HG03378 (cell line): ENCODE results near the gene CREG1.
A peak's percentile ranks its signal among the peaks of the same experiment; 100 is the strongest.
"Not testable (repeated sequence)": the region's sequence is repeated elsewhere in the genome, so short reads cannot be mapped to it uniquely, and the experiment has no call there.

Experiments
- ATAC-seq: cut with Tn5 transposase; IDR thresholded peaks from one replicate; pipeline ENCODE4 v1.9.1; 2021; ENCODE audit warnings: mild to moderate bottlenecking, moderate library complexity; ENCODE audit not compliant: unreplicated experiment

Gene CREG1

DNA sequence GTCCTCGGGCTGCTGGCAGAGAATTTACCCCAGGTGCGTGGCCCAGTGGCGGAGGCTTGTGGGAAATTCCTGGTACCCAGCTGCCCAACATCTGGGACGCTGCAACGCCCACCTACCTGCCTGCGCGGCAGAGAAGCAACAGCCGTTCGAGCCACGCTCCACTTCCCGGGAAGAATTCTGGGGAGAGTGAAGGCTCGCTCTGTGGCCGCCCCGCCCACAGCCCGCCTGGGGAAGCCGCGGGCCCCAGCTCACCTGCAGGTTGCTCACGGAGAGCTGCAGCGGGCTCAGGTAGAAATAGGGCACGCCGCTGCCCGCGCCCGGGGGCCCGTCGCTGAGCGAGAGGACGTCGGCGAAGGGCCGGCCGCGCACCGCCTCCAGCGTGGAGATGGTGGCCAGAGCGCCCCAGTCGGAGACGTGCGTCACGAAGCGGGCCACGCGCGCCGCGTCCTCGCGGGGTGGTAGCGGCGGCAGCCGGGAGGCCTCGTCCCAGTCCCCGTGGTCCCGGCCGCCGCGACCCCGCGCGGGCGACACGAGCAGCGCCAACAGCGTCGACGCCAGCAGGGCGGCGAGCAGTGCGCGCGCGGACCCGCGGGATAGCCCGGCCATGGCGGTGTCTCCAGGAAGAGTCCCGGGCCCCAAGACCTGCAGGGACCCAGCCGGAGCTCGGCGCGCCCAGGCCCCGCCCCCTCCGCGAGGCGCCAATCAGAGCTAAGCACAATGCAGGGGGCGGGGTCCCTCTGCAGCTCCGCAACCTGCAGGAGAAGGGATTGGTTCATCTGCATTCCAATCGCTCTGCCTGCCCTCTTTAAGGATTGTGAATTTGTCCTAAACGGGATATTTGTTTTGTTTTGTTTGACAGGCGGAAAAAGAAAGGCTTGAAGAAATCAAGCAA is at the start of gene CREG1:
Gene CREG1 (minus strand): TSS at position 627 of the 892 bp plus-strand sequence.
- peak; percentile 87 for ATAC-seq

DNA sequence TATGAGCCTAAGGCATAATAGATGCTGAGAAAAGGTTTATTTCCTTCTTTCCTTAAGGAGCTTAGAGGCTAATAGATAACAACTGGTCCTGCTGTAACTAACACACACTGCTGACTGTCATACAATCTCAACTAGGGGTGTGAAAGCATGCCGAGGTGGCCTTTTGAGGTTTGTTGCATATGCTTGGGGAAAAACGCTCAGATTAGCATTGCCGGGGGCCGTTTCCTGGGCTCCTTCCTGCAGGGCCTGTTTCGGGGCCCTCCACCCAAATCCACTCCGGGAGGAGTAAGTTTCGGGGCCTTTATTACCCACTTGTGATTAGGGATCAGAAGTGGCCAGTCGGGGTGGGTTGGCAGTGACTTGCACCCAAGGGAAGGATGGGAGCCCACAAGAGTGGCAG is 49.3 kb upstream of the CREG1 start:
- no peak for ATAC-seq

DNA sequence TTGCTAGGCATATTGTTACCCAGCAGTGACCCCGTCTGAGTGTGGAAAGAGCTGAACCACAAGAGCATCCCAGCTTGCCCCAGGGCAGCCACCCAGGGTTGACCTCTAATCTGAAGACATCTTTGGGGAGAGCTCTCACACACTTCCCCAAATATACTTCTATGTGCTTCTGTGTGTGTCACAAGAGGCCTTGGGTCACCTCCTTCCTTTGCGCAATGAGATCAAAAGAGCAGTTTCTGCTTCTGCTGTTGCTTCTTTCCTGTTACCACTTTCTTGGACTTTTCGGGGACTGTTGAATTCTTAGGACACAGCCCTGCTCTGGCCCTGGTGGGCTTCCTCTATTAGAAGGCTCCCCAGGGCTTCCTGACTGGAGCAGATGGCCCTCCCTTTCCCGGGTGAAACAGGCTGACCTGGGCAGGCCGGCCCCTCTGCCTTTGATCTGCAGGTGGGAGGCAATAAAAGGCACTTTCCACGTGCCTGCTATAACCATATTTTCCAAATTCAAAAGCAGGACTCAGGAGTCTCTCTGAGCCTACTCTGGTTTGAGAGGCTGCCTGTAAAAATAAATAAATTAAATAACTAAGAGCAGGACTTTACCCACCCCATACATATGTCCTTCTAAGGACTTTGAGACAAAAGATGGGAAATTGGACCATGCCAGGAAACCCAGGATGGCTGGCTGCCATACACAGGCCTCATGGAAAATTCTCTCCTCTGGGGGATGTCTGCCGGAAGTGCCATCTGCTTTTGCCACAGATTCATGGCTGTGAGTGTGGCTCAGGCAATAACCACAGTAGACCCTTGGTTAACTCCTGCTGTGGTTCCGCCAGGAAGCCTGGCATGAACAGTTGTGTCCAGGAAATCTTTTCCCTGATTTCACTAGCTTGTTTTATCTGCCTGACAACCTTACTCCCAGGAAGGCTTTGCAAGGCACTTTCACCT is 48.2 kb upstream of the CREG1 start:
- ATAC-seq = peak; percentile 35

DNA sequence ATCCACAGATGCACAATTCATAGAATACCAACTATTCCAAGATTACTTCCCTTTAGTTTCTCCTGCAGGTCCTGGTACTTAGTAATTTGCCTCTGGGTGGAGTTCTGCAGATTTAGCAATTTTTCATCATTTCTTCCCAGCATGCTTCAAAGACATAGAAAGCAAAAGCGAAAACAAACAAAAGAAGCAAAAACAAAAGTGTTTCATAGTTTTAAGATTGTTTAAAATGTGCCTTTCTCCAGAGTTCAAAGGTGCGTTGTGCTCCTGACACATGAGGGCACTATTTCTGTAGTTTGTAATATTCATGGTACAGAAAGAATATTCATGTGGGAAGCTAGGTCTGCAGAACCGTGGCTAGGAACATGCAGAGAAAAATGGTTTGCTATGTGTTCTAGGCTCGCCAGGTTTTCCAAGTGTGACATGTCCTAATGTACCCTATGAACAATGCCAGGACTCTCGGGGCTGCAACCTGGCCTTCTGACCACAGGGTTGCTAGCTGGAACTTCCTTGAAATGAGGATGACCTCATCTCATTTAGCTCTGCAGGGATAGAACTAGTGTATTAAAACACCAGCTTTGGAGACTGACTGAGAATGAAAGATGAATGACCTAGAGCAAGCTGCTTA is 46.5 kb upstream of the CREG1 start:
- ATAC-seq = peak; percentile 70

DNA sequence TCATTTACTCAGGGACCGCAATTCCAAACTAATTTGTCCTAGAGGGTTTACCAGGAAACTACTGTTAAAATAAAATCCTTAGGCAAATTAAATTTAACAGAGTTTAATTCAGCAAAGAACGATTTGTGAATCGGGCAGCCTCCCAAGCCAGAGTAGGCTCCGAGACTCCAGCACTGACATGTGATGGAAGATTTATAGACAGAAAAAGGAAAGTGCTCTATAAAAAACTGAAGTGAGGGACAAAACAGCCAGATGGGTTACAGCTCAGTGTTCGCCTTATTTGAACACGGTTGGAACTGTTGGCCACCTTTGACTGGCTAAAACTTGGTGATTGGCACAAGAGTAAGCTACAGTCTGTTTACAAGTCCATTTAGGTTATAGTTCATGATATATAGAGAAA is 41.3 kb upstream of the CREG1 start:
- ATAC-seq = no peak

DNA sequence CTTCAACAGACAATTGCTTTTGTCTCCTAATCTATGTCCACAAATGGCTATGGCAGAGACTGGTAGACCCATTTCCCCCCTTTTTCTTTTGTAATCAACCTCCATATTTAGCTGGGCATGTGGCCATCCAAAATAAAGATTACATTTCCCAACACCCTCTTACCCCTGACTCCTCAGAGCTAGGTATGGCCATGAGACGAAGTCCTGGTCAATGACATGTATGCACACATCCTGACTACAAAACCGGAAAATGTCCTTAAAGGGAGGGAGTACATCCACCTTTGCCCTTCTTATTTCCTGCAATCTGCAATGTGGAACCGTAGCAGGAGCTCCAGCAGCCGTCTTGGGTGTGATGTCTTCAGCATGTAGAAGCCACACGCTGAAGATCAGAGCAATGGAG is 40.3 kb upstream of the CREG1 start:
- no peak for ATAC-seq

DNA sequence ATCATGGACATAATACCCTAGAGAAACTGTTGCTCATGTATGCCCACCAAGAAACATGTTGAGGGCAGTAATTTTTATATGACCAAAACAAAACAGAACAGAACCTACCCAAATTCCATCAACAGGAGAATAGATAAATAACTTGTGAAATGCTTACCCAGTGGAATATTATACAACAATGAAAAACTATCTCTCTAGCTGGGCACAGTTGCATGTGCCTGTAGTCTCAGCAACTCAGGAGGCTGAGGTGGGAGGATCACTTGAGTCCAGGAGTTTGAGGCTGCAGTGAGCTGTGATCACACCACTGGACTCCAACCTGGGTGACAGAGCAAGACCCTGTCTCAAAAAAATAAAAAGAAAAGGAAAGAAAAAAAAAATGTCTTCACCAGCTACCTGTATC is 38.9 kb upstream of the CREG1 start:
- ATAC-seq = no peak

DNA sequence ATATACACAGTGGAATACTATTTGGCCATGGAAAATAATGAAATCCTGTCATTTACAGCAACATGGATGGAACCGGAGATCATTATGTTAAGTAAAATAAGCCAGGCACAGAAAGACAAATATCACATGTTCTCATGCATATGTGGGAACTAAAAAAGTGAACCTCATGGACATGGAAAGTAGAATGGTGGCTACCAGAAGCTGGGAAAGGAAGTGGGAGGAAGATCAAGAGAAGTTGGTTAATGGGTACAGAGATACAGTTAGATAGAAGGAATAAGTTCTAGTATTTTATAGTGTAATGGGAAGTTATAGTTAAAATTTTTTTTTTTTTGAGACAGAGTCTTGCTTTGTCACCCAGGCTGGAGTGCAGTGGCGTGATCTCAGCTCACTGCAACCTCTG is 34.8 kb upstream of the CREG1 start:
- no peak for ATAC-seq

DNA sequence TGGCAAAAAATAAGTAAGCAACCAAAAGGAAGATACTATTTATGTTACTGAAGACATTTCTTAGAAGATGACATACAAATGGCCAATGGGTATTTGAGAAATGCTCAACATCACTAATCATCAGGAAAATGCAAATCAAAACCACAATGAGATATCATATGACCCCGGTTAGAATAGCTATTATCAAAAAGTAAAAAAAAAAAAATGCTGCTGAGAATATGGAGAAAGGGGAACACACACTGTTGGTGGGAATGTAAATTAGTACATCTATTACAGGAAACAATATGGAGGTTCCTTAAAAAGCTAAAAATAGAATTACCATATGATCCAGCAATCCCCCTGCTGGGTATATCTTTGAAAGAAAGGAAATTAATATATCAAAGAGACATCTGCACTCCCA is 34.3 kb upstream of the CREG1 start:
- no peak for ATAC-seq

DNA sequence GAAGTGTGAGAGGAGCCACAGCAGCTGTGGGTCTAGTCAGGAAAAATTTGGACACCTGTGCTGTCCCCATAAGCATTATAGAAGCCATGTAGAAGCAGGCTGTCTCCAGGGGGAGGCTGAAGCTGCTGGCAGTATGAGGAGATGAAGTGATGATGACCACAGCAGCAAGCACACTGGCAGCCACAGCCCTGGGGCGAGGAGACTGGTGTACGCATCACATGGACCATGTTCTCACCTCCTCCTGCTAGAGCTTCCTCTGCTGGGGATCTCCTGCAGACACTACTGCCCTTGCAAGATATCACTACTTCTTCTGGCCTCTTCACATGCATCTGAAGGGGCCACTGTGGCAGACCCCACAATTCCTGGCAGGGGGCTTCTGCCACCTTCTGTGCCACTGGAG is 33.8 kb upstream of the CREG1 start:
- no peak for ATAC-seq

DNA sequence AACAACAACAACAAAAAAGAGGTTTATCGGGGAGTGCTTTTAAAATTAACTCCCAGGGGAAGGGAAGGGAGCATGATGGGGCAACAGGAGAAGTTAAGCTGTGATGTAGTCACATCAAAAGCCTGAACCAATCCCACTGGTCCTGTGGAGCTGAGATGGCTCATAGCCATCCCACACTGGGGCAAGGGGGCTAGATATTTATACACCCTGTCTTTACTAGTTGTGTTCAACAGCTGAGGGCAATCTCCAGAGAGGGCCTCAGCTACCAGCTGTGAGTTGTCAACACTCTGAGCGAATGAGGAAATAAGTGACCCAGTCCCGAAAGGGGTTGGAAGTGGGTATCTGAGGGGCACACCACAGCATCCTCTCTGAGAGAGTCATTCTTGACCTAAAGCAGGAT is 31.0 kb upstream of the CREG1 start:
- ATAC-seq = no peak

DNA sequence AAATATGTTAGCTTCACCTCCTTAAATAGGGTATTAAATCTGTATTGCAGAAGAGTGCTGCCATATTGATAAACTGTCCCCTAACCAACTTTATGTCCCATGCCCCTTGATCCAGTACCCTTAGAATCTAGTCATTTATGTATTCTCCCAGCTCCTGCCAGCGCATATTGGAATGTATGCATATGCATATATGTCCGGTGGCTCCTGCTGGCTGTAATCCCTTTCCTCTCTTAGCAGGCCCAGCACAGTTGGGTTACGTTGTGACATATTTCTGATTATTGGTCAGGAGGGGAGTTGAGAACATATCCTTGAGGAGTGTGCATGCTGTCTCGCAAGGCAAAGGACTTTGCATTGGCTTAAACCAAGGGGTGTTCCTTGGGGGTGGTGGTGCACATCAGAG is 29.2 kb upstream of the CREG1 start:
- no peak for ATAC-seq

DNA sequence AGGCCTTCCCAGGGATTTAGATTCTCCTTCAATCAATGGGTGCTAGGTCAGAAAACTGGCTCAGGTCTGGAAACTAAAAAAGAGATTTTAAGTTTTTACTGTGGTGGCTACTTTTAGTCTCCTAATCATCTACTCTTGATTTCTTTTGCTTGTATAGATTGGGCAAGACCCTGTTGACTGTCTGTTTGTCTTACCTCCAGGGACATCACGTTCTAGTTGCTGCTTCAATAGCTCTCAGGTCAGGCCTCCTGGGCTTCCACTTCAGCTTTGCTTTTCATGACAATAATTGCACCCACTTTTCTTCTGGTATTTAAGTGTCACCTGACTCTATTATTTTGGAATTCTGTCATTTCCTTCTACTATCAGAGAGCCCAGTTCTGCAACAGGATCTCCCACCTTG is 28.5 kb upstream of the CREG1 start:
- no peak for ATAC-seq

DNA sequence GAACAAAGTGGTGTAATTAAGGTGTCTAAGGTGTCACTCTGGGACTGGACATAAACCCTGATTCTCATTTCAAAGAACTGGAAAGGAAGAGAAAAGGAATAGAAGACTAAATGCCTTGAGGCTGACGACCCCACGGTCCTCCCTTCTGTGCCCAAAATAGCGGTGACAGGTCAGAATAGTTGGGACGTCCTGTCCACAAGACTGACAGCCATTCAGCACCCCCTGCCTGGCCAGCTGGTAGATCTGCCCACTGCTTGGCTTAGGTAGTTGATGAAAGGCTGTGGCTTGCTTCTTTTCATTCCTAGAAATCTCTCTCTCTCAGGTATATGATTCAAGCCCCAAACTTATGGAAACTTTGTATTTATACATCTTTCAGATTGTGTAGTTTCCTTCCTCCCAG is 26.4 kb upstream of the CREG1 start:
- no peak for ATAC-seq

DNA sequence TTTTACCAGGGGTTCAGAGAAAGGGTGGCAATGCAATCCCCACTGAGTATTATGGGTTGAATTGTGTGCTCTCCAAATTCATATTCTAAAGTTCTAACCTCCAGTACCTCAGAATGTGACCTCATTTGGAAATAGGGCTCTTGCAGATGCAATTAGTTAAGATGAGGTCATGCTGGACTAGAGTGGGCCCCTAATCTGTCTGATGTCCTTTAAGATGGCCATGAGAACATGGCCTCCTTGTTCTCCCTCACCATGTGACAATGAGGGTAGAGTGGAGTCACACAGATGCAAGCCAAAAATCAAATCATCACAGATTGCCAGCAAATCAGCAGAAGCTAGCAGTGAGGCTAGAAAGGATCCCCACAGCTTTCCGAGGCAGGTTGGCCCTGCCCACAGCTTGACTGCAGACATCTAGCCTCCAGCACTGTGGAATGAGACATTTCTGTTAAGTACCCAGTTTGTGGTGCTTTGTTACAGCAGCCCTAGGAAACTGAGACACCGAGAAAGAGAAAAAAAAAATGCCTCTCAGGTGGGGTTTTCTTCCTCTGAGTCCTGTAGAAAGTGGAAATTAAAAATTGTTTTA is 25.5 kb upstream of the CREG1 start:
- ATAC-seq = no peak

DNA sequence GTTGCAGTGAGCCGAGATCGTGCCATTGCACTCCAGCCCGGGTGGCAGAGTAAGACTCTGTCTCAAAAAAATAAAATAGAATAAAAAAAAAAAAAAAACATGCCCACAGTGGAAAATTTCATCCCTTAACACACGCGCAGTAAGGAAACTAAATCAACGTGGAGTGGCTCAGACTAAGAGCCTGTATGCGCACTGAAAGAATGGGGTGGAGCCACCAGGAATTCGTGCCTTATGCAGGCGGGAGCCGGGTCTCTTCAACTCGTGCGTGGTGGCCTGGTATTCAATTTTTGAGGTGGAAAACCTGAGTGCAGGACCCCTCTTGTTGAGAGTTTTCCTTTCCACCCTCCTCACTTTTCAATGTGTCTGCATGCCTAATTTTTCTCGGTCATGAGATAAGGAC is 22.1 kb upstream of the CREG1 start:
- ATAC-seq = no peak

DNA sequence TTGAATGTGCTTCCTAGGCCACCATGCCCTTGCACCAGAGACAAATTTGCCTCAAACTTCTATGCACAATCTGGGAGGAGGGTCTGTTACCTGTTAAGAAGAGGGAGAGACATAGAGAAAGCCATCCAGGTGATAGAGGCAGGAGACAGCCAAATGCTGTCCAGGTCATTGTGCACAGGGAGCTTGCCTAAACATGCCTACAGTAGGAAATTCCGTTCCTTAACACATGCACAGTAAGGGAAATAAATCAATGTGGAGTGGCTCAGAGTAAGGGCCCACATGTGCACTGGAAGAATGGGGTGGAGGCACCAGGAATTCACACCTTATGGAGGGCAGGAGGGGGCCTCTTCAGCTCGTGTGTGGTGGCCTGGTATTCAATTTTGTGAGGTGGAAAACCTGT is 19.5 kb upstream of the CREG1 start:
- ATAC-seq = no peak

DNA sequence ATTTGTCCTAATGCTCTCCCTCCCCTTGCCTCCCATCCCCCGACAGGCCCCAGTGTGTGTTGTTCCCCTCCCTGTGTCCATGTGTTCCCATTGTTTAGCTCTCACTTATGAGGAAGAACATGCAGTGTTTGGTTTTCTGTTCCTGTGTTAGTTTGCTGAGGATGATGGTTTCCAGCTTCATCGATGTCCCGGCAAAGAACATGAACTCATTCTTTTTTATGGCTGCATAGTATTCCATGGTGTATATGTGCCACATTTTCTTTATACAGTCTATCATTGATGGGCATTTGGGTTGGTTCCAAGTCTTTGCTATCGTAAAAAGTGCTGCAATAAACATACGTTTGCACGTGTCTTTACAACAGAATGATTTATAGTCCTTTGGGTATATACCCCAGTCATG is 17.1 kb upstream of the CREG1 start:
- ATAC-seq = not testable (repeated sequence)

DNA sequence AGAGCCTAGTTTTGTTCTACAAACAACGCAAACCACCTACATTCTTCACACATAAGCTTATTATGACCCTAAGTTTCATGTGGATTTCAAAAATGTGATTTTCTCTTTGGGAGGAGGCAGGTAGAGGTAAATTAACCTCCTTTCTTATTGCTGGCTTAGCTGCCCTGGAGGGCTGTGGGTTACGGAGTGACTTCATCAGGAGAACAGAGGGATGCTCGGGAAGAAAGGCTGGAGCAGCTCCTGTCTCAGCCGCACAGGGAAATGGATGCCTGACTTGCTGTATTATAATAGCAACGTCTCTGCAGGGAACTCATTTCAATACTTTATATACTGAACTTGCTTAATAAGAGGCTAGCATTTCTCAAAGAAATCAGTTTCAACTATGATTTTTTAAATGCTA is 14.1 kb upstream of the CREG1 start:
- ATAC-seq = no peak

DNA sequence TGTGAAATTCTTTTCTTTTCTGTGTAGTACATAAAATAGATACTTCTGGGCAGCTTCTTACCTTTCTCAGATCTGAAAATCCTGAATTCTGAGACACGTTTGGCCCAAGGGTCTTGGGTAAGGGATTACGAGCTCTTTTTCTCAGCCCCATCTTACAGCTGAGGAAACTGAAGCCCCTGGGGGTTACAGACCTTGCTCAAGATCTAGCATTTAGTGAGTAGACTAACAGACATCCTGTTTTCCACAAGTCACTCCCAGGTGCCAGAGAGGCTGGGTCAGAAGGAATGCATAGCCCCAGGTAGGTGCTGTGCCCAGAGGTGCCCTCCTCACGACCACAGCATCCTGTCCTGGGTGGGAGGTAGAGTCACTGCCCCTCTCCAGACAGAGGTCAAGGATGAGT is 13.2 kb upstream of the CREG1 start:
- ATAC-seq = no peak

DNA sequence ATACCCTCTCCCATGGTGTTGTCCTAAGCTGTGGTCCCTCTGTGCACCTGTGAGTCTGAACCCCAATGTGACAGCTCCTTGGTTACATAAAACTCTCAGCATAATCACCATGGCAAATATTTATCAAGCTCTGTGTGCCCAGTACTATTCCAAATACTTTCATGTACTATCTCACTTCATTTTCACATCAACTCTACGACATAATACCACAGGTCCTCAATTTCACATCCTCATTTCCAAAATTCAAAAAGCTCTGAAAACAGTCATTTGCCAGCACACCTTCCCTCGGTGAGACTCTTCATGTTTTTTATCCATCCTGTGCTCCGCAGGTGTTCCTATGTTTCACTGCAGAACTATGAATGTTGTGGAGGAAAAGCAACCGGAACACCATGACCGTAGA is 12.4 kb upstream of the CREG1 start:
- no peak for ATAC-seq
